GM19025 (cell line): ENCODE measurements around the gene KCNMA1.
"Not testable (repeated sequence)": the region's sequence is repeated elsewhere in the genome, so short reads cannot be mapped to it uniquely, and the experiment has no call there.

ENCODE experiments used
- ATAC-seq: cut with Tn5 transposase; IDR thresholded peaks from one replicate; pipeline ENCODE4 v1.9.1; 2021; ENCODE audit warnings: mild to moderate bottlenecking, low read depth, moderate library complexity; ENCODE audit not compliant: unreplicated experiment

Gene KCNMA1

DNA sequence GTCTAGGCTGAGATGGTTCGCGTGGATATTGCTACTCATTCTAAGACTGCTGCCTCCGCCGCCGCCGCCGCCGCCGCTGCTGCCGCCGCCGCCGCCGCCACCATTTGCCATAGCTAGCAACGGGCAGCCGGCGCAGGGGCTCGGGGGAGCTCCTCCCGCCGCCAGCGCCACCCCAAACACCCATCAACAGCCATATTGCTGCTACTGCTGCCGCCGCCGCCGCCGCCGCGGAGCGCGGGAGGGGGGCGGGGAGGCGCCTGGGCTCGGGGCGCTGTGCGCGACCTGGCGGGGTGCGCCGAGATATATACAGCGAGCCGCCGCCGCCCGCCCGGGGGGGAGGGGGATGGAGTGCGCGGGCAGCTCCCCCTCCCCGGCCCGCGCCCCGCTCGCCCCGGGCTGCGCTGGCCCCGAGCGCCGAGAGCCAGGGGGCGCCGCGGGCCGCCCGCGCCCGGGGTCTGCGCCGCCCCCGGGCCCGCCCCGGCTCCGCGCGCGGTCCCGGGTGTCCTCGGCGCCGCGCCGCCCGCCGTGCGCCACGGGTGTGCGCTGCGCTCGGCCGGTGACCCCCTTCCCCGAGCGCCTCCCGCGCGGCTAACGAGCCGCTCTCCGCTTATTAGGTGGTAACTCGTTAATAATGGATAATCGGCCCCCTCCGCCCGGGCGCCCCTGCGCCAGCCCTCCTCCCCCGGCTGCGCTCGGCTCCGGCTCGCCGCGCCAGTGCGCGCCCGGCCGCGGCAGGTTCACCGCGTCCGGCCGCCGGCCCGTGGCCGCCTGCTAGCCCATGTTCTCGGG, at the start of gene KCNMA1:
KCNMA1 (minus strand) TSS at position 277 of the 789 bp plus-strand sequence.
- ATAC-seq: no peak

DNA sequence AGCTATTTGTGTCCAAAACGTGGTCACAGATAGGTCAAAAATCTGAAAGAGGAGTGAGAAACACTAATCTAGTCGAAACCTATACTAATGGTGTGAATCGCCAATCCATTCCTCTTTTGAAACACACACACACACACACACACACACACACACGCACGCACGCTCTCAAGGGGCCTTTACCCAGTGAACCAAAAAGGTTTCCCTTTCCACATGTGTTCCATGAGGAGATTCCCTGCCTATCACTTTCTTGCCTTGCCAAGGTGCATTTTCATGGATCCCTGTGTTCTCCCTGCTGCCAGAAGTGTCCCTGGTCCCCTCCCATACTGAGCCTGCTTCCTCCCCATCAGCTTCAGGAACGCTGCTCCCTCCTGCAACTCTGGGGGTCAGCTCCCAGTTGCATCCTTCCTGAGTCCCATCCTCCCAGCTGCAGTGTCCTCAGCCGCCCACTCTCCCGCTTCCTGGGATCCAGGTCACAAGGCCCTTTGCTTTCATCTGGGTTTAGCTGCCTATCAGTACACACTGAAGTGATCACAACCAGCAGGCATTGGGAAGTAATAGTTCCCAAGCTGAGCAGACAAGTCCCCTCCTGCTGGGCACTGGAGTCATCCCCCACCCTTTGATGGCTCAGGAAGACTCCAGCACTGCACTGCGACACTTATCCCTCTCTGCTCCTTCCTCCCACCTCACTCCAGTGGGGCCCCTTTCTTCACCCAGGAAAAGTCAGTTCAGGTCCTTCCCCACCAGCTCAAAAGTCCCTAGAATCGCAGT, 49.2 kb upstream of the KCNMA1 start:
- ATAC-seq: no peak

DNA sequence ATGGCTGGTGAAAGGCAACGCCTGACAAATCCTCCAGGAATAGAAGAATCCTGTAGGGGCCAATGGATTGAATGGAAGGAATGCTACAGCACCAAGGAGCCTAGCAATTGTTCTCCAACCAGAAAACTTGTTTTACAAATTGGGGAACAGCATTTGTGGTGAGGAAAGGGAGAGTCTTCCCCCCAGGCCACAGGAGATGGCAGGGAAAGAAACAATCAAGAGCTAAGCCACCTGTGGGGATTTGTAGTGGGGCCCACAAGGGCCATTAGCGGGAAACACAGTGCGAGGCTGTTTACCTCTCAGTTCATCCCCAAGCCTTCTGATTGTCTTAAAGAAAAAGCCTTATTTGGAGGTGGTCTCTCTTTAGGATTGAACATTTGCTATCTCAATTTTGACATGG, 48.5 kb upstream of the KCNMA1 start:
- no peak for ATAC-seq

DNA sequence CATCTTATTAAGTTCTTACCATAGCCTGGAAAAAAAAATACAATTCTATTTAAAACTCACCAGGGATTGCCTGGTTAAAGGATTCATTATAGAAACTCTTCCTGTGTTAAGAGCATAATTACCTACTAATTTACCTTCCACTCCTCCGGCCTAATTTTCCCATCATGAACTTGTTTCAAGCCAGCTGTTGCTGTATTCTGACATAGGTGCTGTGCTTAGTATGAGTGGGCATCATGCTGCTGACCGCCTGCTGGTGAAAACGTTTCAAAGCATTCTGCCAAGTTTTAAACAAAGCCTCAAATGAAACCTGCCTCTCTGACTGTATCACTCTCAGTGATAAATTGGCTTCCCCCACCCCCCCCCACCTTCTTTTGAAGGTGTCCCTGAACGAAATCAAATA, 47.8 kb upstream of the KCNMA1 start:
- ATAC-seq: no peak

DNA sequence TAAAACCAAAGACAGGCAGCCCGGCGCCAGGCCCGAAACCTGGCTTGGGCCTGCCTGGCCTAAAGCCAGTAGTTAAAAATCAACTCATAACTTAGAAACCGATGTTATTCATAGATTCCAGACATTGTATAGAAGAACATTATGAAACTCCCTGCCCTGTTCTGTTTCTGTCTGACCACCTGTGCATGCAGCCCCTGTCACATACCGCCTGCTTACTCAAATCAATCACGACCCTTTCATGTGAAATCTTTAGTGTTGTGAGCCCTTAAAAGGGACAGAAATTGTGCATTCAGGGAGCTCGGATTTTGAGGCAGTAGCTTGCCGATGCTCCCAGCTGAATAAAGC, 45.5 kb upstream of the KCNMA1 start:
- ATAC-seq: not testable (repeated sequence)

DNA sequence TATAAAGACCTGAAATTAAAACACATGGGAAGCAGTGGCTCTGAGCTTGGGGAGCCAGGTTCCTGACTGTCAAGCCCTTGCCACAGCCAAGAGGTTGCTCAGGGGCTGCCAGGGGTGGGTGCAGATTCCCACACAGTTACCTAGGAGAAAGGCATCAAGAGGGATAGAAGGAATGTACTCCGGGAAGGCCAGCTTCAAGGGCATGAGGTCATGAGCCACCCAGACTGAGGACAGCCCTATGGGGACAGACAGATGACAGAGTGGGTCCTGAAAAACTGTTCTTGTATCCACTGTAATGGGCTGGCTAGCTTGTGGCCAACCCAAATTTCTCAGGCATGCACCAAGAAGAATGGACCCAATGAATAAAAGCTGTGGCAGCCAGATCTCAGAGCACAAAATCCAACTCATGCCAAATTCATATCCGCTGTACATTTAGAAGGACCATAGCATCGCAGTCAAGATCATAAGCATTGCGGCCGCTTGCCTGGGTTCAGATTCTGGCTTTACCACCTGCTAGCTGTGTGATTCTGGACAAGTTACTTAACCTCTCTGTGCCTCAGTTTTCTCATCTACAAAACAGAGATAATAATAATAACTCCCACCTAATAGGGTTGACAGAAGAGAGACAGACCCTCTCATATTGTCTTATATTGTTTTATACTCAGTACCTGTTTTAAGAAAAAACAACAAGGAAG, 44.9 kb upstream of the KCNMA1 start:
- ATAC-seq: no peak

DNA sequence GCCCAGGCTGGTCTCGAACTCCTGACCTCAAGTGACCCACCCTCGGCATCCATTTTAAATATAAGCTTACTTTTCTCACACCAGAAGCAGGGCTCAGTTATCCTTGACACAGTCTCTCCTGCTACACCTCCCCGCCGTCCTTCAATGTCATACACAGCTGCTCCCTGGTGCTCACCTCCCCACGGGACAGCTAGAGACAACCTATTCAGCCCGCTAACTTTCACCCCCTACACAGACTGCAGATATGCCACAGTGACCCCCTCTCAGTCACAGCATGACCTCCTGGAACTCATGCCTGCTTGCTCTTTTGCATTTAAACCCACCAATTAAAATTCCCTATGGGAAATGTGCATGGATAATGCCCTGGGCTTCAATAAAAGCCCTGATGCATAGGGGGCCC, 44.2 kb upstream of the KCNMA1 start:
- no peak for ATAC-seq

DNA sequence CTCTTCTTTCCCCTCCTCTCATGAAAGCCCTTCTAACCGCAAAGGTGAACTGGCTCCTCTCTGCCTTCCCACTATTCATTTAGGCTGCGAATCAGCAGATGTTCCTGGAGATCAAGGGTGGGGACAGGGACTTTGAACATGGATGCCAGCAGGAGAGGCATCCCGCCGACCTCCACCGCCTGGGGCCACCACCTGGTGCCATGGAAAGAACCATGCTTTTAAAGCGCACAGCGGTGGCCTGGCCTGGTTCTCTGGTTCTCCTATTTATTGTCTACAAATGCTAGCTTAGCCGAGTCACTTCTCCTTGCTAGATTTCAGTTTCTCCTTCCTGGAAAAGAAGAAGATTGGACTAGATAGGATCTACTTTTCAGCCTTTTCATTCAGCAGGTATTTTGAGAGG, 43.2 kb upstream of the KCNMA1 start:
- no peak for ATAC-seq

DNA sequence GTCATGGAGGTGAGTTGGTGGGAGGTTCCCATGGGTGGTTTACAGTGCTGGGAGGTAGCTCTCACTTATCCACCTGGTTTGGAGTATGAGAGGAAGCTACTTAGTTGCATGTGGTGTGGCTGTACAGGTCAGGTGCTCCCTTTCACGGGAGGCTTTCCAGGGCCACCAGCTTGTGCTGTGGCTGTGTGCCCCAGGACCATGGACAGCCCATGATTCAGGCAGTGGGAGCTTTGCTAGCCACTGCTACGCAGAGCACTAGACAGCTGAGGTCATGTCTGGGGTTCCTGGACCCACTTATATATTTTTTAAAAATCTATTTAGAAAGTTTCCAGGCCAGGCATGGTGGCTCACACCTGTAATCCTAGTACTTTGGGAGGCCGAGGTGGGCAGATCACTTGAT, 42.5 kb upstream of the KCNMA1 start:
- ATAC-seq: no peak

DNA sequence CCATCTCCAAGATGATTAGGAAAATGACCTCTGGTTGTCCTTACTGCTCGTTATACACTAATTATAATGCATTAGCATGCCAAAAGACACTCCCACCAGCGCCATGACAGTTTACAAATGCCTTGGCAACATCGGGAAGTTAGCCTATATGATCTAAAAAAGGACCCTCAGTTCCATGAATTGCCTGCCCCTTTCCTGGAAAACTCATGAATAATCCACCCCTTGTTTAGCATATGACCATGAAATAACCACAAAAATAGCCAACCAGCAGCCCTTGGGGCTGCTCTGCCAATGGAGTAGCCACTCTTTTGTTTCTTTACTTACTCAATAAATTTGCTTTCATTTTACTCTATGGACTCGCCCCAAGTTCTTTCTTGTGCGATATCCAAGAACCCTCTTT, 41.6 kb upstream of the KCNMA1 start:
- no peak for ATAC-seq

DNA sequence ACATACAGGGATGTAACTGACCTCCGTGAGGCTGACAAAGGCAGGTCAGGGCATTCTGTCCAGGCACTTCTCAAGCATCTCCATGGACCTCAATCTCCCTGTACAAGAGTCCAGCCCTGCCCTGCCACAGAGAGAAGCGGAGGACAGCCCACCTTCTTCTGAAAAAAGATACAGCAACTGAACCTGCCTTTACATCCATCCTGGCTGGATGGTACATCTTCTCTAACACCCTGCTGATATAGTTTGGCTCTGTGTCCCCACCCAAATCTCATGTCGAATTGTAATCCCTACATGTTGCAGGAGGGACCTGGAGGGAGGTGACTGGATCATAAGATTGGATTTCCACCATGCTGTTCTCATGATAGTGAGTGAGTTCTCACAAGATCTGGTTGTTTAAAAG, 40.5 kb upstream of the KCNMA1 start:
- no peak for ATAC-seq

DNA sequence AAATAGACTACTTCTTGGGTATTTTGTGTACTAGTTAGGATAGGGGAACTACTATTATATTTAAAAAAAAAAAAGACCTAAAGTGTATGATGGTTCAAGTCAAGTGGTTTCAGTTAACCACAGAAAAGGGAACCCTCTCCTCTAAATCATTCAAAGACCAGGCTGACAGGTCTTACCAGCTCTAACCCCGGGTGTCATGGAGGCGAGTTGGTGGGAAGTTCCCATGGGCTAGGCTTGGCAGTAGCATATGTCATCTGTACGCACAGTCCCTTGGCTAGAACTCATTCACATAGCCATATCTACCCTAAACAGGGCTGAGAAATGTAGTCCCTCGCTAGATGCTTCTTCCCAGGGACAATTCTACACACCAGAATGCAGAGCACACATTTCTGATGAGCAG, 37.7 kb upstream of the KCNMA1 start:
- ATAC-seq: no peak

DNA sequence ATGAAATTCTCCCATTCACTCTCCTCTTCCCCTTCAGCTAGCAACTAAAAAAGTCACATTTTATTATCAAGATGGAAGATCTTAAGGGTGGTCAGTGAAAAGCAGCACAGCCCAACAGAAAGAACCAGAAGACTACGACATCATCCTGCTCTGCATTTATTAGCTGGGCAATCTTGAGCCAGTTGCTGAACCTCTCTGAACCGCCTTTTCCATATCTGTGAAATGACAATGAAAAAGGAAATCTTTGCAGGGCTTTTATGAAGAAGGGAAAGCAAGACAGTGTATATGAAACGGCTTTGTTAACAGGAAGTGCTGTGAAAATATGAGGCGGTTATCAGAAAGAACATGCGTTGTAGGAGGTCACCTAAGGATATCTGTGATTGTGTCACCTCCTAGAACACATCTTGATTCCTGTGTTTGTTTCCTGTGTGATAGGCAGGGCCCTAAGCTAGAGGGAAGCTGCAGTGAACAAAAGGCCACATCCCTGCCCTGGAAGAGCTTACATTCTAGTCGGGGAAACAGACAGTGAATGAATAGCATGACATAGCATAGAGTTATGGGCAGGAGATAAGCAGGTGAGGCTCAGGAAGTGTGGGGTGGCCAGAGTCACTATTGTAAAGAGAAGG, 36.0 kb upstream of the KCNMA1 start:
- ATAC-seq: no peak

DNA sequence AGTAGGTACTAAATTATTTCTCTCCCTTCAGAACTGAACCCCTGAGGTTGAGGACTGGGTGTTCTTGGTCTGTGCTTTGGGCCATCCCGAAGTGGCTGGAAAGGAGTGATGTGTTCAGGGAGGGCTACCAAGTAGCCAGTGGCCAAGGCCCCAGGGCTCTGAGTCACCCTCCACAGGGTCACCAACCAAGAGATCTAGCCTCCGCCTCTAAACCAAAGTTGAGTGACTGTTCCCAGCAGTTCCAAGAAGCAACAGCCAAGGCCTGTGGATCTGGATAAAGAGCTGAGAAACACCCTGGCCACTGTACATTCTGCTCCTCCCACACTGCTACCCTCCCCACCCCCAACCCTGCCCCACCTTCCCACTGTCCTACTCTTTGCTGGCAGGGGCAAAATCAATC, 35.5 kb upstream of the KCNMA1 start:
- ATAC-seq: no peak

DNA sequence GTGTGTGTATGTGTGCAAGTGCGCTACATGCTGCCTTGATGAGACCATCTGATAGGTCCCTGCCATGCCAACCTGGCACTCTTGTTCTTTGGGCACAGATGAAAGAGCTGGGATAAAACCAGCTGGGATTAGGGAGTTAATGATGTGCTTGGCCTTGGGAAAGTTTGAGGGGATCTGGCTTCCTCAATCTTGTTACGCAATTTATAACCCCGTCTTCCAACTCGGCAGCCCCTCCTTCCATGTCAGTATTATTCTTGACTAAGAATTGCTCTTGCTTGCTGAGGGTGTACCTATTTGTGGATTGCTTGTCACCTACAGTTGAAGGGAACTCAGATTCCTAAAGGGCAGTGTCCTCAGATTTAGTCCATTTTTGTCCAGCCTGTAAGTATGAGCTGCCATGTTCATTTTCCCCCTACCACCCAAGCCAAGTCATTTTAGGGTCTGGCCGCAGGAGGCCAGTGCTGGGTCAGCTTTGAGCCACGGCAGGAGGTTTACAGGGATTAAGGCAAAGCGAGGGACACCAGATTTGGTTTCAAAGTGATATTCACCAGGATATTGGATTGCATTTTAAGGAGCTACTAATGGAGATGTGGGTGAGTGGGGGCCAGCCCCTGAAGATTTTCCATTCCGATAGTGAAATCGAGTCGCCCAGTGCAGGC, 34.1 kb upstream of the KCNMA1 start:
- ATAC-seq: no peak

DNA sequence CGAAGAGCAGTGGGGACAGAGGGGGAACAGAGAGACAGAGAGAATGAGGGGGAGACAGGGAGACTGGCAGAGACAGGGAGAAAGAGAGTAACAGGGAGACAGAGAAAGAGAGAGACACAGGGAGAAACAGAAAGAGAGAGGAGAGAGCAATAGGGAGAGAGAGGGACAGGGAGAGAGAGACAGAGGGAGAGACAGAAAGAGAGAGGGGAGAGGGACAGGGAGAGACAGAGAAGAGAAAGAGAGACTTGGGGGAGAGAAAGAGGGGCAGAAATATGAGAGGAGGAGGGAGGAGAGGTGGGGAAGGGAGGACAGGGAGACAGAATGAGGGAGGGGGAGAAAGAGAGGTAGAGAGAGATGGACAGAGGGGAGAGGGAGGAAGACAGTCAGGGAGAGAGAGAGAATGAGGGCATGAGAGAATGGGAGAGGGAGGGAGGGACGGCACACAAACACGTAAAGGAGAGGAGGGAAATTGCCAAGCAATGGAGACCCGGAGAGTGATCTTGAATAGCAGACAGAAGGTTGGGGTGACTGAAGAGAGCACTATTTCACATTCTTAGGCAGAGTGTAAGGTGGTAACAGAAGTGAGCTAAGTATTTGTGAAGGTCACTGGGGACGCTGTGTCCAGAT, 33.3 kb upstream of the KCNMA1 start:
- ATAC-seq: no peak

DNA sequence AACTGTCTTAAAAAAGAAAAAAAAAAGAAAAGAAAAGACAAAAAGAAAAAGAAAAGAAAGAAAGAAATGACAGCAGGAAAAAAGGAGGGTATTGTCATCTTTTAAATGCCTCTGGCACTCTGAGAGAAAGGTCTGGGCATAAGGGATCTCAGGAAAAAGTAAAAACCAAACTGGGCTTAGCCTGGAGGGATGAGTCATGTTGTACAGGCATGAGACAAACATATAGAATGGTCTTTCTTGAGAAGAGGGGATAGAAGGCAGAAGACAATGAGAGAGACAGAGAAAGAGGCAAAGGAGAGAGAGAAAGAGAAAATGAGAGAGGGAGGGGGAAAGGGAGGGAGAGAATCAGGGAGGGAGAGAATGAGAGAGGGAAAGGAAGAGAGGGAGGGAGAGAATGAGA, 32.3 kb upstream of the KCNMA1 start:
- no peak for ATAC-seq

DNA sequence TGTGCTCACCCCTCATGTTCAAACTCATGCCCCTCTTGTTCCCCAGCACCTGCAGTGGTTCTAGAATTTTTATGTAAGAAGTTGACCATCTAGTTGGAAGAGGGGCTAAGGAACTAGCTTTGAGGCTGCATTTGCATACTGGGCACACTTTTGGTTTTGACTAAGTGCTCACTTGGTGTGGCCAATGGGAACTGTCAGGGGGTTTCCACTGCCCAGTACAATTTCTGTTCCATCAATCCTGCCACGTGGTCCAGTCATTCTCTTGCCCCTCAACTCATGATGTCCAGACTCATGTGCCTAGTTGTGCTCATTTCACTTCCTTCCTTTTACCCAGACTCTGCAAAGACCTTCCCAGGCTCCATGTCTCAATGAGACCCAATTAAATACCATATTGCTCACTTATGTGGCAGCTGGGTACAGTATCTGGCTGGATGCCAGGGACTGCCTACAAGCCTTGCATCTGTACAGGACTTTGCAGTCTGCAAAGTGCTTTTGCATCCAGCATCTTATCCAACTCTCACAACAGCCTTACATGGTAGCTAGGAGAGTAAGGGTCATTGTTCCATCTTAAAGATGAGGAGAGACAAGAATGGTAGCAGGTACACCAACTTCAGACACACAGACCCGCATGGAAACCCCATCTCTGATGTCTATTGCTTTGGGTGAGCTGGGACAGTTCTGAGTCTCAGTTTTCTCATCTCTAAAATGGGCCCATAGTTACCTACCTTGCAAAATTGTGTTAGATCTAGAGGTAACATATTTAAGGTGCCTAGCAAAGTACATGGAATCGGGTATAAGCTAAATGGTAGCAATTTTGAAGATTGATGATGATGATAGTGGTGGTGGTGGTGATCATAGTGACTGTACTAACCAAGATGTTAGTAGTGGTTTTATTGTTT, 30.1 kb upstream of the KCNMA1 start:
- peak; percentile 84 for ATAC-seq

DNA sequence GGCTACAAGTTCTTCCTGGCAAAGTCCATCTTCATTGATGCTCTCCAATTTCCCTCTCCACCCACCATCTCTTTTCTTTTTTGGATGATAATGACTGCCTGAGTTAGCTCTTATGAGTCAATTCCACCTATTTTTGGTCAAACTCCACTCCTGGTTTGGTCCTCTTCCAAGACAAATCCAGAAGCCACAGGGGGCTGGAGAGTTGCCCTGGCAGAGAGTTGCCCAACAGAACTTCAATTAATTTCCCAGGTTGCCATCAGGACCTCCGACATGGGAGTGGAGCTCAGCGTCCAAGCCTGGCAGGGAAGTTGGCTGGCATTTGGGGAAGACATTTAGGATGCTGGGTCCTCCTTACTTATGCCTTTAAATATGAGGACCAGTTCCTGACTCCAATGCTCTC, 29.2 kb upstream of the KCNMA1 start:
- no peak for ATAC-seq
